Transverse colon (tissue), 4 donors: ENCODE measurements around the gene FBXL17. TPM values are rescaled to one million over a fixed set of nuclear protein-coding genes. Genes with fewer than 3 reads are reported as not detected.
A peak's percentile ranks its signal among the peaks of the same experiment; 100 is the strongest.

Experiments
- DNase-seq: peaks from one replicate; pipeline ENCODE4 v3.0.0-alpha.2; 2019
- H3K27ac ChIP-seq, 4 donors: fragments of 200-600 bp; sonication (generic); 2 replicates each; pipeline ENCODE4 v1.5.1; 2016 to 2018; ENCODE audit warnings: inconsistent platforms in 4 of 4
- H3K27me3 ChIP-seq: fragments of 200-600 bp; sonication (generic); 2 replicates; pipeline ENCODE4 v1.5.1; 2017; ENCODE audit warnings: inconsistent platforms
- H3K36me3 ChIP-seq, 4 donors: fragments of 200-600 bp; sonication (generic); 2 replicates each; pipeline ENCODE4 v1.5.1; 2017 to 2019; ENCODE audit warnings: inconsistent platforms in 4 of 4
- H3K4me1 ChIP-seq, 4 donors: fragments of 200-600 bp; sonication (generic); 2 replicates each; pipeline ENCODE4 v1.5.1; 2017 to 2020; ENCODE audit warnings: inconsistent platforms in 4 of 4
- H3K4me3 ChIP-seq, 4 donors: fragments of 200-600 bp; sonication (generic); 1 replicate in 1 of 4; 2 replicates in 3 of 4; pipeline versions ENCODE4 v1.5.1 to v1.6.1; 2017 to 2019; ENCODE audit warnings: inconsistent platforms in 4 of 4
- H3K9me3 ChIP-seq, 2 donors: fragments of 200-600 bp; sonication (generic); 2 replicates each; pipeline ENCODE4 v1.5.1; 2017 to 2019; ENCODE audit warnings: inconsistent platforms in 2 of 2
- CTCF ChIP-seq, 5 experiments: fragments of 200-600 bp in 3 of 5; fragments of 450-650 bp in 2 of 5; sonication (generic) in 3 of 5; IDR thresholded peaks; 1 replicate in 2 of 5; 2 replicates in 3 of 5; pipeline ENCODE4 v1.5.1; 2016 to 2017; ENCODE audit warnings: antibody characterized with exemption in 5 of 5, inconsistent platforms in 3 of 5, mild to moderate bottlenecking in 2 of 5, moderate library complexity in 1 of 5
- EP300 ChIP-seq: sonication (generic); formaldehyde crosslinking; IDR thresholded peaks from one replicate; pipeline ENCODE4 v1.6.1; 2017; ENCODE audit warnings: antibody characterized with exemption, low read depth
- POLR2A ChIP-seq: fragments of 450-650 bp; IDR thresholded peaks from one replicate; pipeline ENCODE4 v1.6.1; 2016; ENCODE audit warnings: antibody characterized with exemption, mild to moderate bottlenecking, moderate library complexity
- POLR2AphosphoS5 ChIP-seq, 3 donors: sonication (generic); formaldehyde crosslinking; IDR thresholded peaks; one replicate each; pipeline ENCODE4 v1.6.1; 2016; ENCODE audit warnings: antibody characterized with exemption in 3 of 3
- WGBS, 2 donors: methylation state at CpG; one replicate each; pipeline ENCODE4 v1.1.5; 2018; ENCODE audit warnings: low coverage in 1 of 2; 5-methylcytosine and 5-hydroxymethylcytosine counted together
- in situ Hi-C, 4 donors: fragments of 200-750 bp; cut with MboI; loops; one replicate each; pipeline versions ENCODE4 v1.15.0 to v1.15.1; 2017; ENCODE audit warnings: low sequenced_read_pairs in 3 of 4, low pct_ligation_motif_present in 1 of 4, low pct_unique_long_range_greater_than_20kb in 1 of 4
- intact Hi-C: fragments of 100-400 bp; cut with DNase I; formaldehyde crosslinking; loops from one replicate; pipeline ENCODE4 v1.15.1; 2023; ENCODE audit warnings: low total_unique reads
- total RNA-seq, 4 donors: library from RNA; depleted of rRNA; stranded (reverse); fragments of >200 nt; gene quantifications; one replicate each; pipeline ENCODE4 v1.1.0, GENCODE V29; 2016

The FBXL17 gene
- total RNA-seq, result 10 to 100 TPM; 17.7 to 99.5 (median 24.6) TPM

DNA sequence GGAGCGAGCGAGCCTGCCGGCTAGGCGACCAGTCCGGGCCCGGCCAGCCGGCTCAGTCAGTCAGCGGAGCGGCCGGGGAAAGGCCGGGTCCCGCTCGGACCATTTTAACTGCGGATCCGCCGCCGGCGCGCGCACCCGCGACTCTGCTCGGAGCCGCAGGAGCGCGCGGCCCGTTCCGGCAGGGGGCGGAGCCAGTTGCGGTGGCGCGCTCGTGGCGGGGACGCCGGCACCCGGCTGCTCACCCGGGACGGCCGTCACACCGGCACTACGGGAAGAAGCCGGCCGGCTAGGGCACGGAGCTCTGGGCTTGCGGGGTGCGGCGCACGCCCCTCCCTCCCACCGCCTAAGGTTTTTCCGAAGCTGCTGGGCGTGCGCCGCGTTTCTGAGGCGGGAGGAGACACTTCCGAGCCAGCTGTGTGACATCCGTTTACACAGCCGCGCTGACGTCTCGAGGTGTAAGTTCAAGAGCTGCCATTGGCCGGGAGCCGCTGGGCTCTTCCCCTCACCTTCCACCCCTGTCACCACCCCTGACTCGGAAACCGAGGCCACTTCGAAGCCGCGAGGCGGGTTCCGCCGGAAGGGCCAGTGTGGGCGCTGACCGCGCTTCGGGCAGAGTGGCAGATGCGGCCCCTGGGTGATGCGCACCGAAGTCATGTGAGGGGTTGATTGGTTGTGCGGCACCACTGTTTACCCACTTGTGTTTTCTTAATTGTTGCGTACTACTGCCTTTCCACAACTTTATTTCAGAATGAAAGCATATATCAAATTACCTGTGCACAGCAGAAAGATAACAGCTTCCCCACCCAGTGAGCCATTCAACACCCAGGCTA lies at the start of gene FBXL17:
TSS of gene FBXL17 (minus strand) at position 145 of the 830 bp plus-strand sequence.
- whole genome bisulfite sequencing, 2 donors, result 0% methylated on average over 48 of the region's 82 CpGs; no CpG with 5 or more reads in 1 of the 2 donors
- no peaks in the 10 kb centered on the region for H3K27me3 ChIP-seq
- intact Hi-C loops (no loop called here), in situ Hi-C loops (loop anchor here in 1 of 4 donors (25.0 kb wide), 1 partner anchor 1030 kb away; the partner anchor contains the start of gene PJA2)
- H3K9me3 ChIP-seq, result no peaks in the 10 kb centered on the region
- no peaks in the 10 kb centered on the region for H3K36me3 ChIP-seq
- peak in 1 of 5 experiments; percentile 6 for TF ChIP-seq CTCF (IDR thresholded peaks at IDR 0.05)
- TF ChIP-seq POLR2A, result peak; percentile 84
- TF ChIP-seq POLR2AphosphoS5 (IDR thresholded peaks at IDR 0.05), result peak; percentile 84 to 91 (median 88)
- TF ChIP-seq EP300, result no peak
- H3K4me1 ChIP-seq, result peaks cover 0 to 26% (median 14%) of the 10 kb centered on the region in 4 donors
- peak within 1 kb of the TSS; percentile 71 to 86 (median 80) for H3K4me3 ChIP-seq
- peak; percentile 96 for DNase-seq
- peak within 1 kb of the TSS; percentile 98 to 99 (median 98) for H3K27ac ChIP-seq

- WGBS, 2 donors, result 59 to 78% methylated on average over 3 of the region's 3 CpGs
- in situ Hi-C loops (no loop called here), intact Hi-C loops (no loop called here)
Measured at GRCh38 chr5:108430931-108431608, 49.2 kb upstream of the FBXL17 start.

DNA sequence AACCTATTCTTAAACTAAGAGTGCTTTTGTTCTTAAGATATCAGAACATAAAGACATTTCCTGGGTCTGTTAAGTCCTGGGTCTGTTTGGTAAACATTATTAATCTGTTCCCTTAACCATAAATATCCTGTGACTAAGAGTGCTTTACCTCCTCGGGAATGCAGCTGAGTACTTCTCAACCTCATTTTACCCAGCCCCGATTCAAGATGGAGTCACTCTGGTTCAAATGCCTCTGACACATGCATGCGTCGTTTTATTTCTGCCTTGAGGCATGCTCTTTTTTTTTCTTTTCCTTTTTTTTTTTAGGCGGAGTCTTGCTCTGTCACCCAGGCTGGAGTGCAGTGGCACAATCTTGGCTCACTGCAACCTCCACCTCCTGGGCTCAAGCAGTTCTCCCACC lies 39.8 kb upstream of the FBXL17 start:
- TF ChIP-seq POLR2AphosphoS5 (IDR thresholded peaks at IDR 0.05), result no peak
- in situ Hi-C loops (no loop called here), intact Hi-C loops (no loop called here)
- no peaks in the 10 kb centered on the region for H3K9me3 ChIP-seq
- WGBS, 2 donors, result 74 to 79% methylated on average over 5 of the region's 5 CpGs
- no peaks in the 10 kb centered on the region for H3K36me3 ChIP-seq
- no peaks in the 10 kb centered on the region for H3K4me1 ChIP-seq
- no peak overlapping the region for H3K27ac ChIP-seq
- H3K4me3 ChIP-seq, result no peak overlapping the region
- no peak for DNase-seq
- H3K27me3 ChIP-seq, result no peaks in the 10 kb centered on the region

More at GRCh38 chr5:108430931-108431608, 49.2 kb upstream of the FBXL17 start:
- Histone ChIP-seq H3K4me1 (no peaks in the 10 kb centered on the region), H3K36me3 (no peaks in the 10 kb centered on the region), H3K27me3 (no peaks in the 10 kb centered on the region), H3K4me3 (no peak overlapping the region), H3K27ac (no peak overlapping the region), H3K9me3 (no peaks in the 10 kb centered on the region)
- TF ChIP-seq CTCF (IDR thresholded peaks at IDR 0.05) (no peak), POLR2A (no peak), POLR2AphosphoS5 (IDR thresholded peaks at IDR 0.05) (no peak), EP300 (no peak)
- DNase-seq, result no peak

DNA sequence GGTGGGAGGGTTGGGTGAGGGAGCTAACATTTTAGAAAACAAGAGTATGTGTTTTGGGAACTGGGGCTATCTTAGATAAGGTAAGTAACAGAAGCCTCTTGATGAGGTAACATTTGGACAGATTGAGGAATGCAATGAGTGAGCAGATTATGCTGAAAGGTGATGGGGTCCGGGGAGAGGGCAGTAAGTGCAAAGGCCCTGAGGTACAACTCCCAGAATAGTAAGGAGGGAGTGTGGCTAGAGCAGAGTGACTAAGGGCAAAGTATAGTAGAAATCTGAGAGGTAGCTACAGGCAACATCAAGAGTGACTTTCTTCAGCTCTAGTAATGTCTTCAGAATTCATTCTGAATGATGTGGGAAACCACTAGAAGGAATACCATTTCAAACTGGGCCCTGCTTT lies 38.9 kb upstream of the FBXL17 start:
- no peaks in the 10 kb centered on the region for H3K9me3 ChIP-seq
- H3K4me1 ChIP-seq, result no peaks in the 10 kb centered on the region
- H3K27ac ChIP-seq, result no peak overlapping the region
- no peaks in the 10 kb centered on the region for H3K27me3 ChIP-seq
- 43 to 53% methylated on average over 1 of the region's 1 CpG for WGBS, 2 donors
- no peak for DNase-seq
- TF ChIP-seq CTCF (IDR thresholded peaks at IDR 0.05) (no peak), POLR2AphosphoS5 (IDR thresholded peaks at IDR 0.05) (no peak), EP300 (no peak), POLR2A (no peak)
- H3K4me3 ChIP-seq, result no peak overlapping the region
- intact Hi-C loops (no loop called here), in situ Hi-C loops (no loop called here)
- no peaks in the 10 kb centered on the region for H3K36me3 ChIP-seq
